GM18502 (cell line): Measurements from ENCODE around the gene TMEM33.
"Not testable (repeated sequence)": the region's sequence is repeated elsewhere in the genome, so short reads cannot be mapped to it uniquely, and the experiment has no call there.

Experiments
- ATAC-seq: cut with Tn5 transposase; IDR thresholded peaks from one replicate; pipeline ENCODE4 v1.9.1; 2021; ENCODE audit warnings: mild to moderate bottlenecking; ENCODE audit not compliant: unreplicated experiment, poor library complexity

The TMEM33 gene, protein sequence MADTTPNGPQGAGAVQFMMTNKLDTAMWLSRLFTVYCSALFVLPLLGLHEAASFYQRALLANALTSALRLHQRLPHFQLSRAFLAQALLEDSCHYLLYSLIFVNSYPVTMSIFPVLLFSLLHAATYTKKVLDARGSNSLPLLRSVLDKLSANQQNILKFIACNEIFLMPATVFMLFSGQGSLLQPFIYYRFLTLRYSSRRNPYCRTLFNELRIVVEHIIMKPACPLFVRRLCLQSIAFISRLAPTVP

DNA sequence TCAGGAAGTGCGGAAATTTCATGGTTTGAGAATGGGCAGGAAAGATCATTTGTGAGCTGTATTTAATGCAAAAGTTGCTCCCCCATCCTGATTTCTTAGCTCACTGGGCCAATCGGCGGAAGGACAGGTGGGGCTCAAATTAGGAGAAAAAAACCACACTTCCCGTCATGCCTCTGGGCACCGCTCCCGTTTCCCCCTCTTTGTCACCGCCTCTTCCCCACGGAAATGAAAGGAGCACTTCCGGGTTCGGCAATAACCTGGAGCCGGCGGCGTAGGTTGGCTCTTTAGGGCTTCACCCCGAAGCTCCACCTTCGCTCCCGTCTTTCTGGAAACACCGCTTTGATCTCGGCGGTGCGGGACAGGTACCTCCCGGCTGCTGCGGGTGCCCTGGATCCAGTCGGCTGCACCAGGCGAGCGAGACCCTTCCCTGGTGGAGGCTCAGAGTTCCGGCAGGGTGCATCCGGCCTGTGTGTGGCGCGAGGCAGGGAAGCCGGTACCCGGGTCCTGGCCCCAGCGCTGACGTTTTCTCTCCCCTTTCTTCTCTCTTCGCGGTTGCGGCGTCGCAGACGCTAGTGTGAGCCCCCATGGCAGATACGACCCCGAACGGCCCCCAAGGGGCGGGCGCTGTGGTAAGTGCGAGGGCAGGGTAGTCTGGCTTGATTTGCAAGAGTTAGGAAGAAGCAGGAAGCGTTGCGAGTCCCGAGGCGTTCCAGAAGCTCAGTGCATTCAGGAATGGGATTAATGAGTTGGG, at the start of gene TMEM33:
TSS of gene TMEM33 (plus strand) at position 529 of the 751 bp plus-strand sequence. CDS start at position 585, 56 bp downstream.
- ATAC-seq, result peak; percentile 93

DNA sequence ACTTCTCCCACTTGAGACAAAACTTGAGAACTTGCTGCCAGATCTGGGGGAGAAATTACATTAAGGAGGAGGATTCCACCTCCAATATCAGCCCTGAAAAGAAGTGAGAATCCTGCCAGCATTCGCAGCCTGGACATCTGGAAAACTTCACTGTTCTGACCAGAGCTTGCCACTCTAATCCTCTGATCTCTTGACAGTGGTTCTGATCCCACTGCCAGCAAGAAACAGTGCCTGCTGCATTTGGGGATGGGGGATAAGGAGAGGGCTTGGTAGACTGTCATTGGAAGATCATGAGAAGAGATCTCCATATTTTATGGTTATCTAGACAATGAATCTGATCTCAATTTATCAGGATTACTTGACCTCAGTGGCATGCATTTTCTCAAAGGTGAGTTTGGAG, 49.8 kb upstream of the TMEM33 start:
- no peak for ATAC-seq

DNA sequence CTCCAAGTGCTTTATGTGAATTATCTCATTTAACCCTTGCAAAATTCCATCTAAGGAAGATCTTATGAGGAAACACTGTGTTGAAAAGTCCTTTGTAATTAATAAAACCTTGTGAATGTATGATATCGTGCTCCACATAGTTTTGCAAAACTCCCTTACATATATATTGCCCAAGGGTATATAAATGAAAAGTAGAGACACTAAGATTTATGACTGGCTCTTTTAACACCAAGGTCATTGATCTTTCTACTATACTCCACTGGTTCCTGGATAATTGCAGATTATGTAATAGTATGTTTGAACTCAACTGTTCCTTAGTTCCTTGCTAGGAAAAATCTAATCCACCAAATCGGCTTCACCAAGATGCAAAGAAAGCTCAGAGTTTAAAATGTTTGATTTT, 48.0 kb upstream of the TMEM33 start:
- no peak for ATAC-seq

DNA sequence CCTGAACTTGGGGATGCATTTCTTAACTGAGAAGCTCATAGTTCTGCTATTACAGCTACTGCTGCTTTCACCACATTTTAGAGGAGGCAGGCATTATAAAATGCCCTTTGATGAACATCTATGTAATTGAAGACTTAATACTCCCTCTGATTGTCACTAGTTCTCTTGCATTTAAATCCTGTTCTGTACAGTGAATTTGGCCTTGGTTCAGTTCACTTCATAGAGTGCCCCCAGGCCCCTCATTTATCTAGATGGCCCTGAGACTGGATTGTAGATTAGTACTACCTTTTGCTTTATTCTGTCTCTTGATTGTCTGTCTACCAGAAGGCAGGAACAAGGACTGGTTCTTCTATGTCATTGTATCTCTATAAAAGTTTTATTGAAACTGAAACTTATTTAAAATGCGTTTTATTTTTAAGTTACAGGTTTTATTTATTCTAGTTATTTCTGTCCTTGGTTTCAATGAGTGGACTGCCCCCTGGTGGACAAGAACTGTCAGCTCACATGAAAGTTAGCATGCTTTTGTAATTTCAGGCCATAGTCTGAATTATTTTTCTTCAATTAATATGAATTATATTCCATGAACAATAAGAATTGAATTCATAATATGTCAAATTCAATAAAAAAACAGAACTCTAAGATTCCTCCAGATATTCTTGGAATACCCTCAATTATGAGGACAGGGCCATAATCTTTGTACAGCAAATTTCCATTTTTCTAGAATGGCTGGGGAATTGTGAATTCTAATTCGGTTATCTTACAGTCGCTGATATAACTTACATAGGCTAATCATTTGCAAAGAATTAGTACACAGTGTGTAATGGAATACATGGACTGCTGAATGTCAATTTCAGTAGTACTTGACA, 47.2 kb upstream of the TMEM33 start:
- ATAC-seq, result no peak

DNA sequence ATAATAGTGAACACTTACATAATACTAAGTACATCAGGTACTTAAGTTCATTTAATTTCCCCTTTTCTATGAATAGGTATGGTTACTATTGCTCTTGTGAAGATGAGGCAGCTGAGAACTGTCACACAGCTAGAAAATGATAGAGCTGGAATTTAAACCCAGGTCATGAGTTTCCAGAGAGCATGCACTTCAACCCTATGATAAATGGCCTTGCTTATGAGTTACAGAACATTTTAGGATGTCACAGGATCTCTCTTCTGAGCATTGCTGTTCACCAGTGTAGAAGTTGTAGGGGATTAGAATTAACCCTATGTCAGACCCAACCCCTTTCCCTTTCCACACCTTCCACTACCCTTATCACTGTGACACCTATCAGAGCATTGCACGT, 46.5 kb upstream of the TMEM33 start:
- ATAC-seq, result no peak

DNA sequence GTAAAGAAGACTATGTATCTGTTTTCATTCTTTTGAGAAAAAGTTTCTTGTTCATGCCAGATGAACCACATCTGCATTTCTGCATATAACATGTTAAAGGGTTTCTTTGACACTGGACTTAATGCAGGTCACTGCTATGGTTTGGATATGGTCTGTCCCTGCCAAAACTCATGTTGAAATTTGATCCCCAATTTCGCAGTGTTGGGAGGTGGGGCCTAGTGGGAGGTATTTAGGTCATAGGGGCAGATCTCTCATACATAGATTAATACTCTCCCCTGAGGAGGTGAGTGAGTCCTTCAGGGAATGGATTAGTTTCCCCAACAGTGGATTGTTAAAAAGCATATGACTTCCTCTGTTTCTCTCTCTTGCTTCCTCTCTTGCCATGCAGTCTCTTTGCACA, 45.9 kb upstream of the TMEM33 start:
- no peak for ATAC-seq

DNA sequence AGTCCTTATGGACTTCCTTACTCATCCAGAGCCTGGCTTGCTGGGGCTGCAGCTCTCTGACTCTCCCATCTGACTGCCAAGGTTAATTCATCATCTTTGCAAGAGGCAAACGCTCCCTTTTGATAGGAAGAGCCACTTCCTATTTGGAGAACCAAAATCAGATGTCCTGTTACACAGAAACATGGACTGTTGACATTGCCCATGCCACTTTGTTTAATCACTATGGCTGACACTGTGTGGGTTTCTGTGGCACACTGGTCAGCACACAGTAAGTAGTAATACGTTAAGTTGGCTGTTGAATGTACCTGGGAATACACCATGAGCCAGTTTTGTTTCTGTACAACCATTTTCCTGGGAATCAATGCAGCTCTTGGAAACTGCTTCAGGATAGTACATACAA, 45.1 kb upstream of the TMEM33 start:
- ATAC-seq, result no peak

DNA sequence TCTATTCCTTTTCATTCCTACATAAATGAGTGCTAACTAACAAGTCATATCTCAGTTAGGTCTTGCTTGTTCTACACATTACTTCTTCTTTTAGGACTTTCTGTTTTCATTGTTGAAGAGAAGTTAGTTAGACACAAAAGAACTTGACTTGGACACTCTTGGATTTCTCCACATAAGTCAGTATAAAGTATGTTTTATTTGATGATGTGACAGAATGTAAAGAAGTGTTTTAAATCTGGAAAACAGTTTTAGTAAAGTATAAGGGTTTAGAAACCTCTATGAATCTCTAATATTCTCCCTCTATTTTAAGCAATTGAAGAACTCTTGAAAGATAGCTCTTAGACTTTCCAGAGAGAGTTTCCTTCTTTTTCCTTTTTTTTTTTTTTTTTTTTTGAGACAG, 38.6 kb upstream of the TMEM33 start:
- no peak for ATAC-seq

DNA sequence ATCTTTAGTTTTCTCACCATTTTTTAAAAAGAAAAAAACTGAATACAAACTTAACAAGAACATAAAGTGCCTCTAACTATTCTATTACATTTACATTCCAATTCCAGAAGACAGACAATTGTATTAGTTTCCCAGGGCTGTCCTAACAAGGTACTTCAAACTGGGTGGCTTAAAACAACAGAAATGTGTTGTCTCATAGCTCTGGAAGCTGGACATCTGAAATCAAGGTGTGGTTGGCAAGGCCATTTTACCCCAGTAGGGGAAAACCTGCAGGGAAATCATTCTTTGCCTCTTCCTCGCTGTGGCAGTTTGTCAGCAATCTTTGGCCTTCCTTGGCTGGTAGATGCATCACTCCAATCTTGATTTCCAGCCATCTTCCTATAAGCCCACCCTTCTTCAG, 37.5 kb upstream of the TMEM33 start:
- ATAC-seq, result no peak

DNA sequence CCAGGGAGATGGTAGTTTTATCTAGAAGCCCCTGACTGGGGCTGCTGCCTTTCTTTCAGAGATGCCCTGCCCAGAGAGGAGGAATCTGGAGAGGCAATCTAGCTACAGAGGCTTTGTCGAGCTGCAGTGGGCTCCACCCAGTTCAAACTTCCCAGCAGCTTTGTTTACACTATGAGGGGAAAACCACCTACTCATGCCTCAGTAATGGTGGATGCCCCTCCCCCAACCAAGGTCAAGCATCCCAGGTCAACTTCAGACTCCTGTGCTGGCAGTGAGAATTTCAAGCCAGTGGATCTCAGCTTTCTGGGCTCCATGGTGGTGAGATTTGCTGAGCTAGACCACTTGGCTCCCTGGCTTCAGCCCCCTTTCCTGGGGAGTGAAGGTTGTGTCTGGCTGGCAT, 26.1 kb upstream of the TMEM33 start:
- not testable (repeated sequence) for ATAC-seq

DNA sequence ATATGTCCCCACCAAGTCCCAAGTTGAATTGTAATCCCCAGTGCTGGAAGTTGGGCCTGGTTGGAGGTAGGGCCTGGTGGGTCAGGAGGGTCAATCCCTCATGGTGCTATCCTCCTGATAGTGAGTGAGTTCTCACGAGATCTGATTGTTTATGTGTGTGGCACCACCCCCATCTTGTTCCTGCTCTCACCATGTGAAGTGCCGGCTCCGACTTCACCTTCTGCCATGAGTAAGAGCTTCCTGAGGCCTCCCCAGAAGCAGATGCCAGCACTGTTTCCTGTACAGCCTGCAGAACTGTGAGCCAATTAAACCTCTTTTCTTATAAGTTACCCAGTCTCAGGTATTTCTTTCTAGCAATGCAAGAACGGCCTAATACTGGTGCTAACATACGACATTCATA, 22.7 kb upstream of the TMEM33 start:
- ATAC-seq, result no peak

DNA sequence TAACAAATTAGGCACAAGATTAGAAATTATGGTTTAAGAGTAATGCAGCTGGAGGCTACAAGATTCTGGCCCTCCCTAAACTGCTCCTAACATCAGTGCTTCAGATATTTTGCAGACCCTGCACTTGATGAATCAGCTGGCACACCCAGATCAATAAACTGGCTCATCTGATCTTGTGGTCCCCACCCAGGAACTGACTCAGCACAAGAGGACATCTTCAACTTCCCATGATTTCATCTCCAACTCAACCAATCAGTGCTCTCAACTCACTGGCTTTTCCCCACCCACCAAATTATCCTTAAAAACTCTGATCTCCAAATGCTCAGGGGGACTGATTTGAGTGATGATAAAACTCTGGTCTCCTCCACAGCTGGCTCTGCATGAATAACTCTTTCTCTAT, 21.7 kb upstream of the TMEM33 start:
- no peak for ATAC-seq

DNA sequence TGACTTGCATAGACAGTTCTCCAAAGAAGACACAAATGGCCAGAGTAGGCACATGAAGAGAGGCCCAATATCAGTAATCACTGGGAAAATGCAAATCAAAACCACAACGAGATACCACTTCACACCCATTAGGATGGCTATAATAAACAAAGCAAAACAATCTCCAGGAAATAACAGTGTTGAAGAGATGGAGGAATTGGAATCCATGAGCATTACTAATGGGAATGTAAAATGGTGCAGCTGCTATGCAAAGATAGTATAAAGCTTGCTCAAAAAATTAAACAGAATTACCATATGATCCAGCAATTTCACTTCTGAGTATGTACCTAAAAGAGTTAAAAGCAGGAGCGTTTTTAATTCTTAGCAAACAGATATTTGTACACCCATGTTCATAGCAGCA, 17.0 kb upstream of the TMEM33 start:
- no peak for ATAC-seq

DNA sequence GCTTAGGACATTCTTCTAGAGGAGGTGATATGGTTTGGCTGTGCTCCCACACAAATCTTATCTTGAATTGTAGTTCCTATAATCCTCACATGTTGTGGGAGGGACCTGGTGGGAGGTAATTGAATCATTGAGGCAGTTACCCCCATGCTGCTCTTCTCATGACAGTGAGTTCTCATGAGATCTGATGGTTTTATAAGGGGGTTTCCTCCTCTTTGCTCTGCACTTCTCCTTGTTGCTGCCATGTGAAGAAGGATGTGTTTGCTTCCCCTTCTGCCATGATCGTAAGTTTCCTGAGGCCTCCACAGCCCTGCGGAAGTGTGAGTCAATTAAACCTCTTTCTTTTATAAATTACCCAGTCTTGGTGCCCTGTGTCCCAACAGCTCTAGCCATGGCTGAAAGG, 14.8 kb upstream of the TMEM33 start:
- not testable (repeated sequence) for ATAC-seq

DNA sequence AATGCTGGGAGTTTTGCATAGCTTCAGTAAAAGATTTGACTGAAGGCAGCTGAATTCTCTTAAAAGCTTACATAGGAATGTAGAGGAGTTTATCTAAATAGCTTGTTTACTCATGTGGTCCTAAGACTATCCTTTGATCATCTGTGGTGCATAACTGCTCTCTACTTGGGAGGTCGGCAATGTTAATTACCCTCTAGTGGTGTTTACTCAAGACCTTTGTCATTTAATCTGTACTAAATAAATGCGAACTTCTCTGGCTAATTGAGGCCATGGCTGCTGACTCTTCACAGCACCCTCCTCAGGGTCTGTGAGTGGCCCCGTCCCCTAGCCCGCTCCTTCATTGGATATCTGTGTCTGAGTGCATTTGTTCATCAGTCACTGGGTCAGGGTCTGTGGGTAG, 13.8 kb upstream of the TMEM33 start:
- no peak for ATAC-seq

DNA sequence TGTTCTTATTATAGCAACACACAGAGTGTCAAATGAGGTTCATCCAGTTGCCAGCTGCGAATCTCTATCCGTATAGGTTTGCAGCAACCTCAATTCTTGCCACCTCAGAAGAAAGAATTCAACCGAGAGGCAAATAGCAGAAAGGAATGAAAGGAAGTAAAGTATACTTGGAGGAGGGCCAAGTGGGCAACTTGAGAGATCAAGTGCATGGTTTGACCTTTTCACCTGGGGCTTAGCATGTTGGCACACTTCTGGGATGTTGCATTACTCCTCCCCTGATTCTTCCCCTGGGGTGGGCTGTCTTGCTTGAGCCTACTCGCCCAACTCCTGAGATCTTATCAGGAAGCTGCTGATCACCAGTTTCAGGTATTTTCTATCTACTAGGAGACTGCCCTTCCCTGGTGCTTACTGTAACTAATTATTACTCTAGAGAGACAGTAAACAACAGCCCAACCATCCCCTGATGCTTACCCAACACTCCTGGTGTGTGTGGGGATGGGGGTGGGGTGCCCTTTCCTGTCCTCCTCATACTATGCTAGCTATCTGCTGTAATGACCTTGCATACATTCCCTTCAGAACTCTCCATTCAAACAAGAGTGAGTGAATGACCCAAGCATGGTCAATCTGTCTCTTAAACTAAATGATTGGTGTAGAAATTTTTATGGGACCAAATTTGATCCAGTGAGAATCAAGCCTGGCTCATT, 7.3 kb upstream of the TMEM33 start:
- no peak for ATAC-seq

DNA sequence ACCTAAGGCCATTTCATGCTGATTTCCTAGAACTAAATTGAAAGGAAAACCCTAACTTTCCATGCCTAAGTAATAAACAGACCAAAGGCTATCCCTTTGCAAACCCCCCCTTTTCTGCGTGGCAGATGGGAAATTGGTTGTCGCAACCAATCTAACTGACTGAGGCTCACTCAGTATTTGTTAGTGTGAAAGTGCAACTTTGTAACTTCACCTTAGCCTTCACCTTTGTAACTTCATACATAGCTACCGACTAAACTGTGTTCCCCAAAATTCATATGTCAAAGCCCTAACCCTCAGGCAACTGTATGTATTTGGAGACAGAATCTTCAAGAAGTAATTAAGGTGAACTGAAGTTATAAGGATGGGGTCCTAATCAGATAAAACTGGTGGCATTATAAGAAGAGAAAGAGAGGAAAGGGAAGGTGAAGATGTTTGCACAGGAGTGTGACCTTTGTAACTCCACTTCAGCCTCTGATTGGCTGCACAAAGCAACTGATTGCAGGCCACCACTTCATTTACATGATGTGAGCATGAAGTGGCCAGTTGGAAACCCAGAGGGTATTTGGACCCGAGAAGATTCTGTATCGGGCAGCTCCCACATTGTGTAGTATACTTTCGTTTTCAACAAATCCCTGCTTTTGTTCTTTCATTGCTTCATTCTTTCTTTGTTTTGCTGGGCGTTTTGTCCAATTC, 4.9 kb upstream of the TMEM33 start:
- ATAC-seq, result no peak

DNA sequence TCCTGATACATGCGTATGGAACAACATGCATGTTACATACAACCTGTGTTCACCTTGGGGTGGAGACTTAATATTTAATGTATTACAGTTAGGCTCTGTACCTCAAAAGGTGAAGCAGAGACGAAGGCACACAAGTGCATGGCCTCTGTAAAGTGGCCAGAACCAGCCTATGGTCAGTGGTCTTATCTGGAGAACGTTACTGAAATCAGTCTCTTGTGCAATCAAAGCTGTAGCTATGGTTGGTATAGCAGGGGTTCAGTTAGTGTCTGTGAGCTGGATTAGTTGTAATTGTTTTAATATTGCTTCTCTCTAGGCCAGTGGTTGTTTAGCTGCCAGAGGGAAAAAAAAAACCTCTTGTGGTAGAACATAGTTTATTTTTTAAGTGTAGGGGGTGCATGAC, 2.2 kb upstream of the TMEM33 start:
- ATAC-seq, result no peak

DNA sequence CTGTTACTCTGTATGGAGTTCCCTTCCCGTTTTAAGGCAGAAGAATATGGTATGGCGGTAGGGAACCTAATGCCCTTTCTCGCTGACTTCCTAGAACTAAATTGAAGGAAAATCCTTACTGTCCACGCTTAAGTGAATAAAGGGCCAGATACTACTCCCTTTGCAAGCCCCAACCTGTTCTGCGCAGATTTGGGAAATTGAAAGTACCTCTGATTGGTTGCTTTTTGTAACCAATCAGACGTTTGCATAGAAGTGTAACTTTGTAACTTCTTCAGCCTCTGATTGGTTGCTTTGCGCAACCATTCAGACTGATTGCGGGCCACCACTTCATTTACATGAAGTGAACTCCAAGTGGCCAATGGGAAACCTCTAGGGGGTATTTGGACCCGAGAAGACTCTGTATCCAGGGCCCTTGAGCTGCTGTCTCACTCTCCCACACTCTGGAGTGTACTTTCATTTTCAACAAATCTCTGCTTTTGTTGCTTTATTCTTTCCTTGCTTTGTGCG, 1.2 kb upstream of the TMEM33 start:
- no peak for ATAC-seq

DNA sequence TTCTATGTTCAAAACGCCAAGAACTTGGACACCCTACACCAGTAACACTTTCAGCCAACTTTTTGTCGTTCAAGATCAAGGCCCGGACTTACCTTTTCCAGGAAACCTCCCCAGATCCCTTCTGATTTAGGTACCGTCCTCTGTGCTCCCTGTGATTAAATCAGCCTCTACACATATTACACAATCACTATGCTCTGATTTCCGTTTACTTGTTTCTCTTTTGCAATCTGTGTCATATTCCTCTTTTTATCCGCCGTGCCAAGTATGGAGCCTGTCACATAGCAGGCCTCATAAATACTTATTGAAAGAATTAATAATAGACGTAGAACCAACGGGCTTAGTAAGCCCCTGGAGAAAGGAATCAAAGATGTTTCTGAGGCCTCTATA, 722 bp upstream of the TMEM33 start:
- no peak for ATAC-seq
